ENCODE measurements around the gene COL24A1. TPM values are rescaled to one million over a fixed set of nuclear protein-coding genes. Genes with fewer than 3 reads are reported as not detected.

Gene COL24A1
- total RNA-seq, 1 donor from 2014 or later = not detected

DNA sequence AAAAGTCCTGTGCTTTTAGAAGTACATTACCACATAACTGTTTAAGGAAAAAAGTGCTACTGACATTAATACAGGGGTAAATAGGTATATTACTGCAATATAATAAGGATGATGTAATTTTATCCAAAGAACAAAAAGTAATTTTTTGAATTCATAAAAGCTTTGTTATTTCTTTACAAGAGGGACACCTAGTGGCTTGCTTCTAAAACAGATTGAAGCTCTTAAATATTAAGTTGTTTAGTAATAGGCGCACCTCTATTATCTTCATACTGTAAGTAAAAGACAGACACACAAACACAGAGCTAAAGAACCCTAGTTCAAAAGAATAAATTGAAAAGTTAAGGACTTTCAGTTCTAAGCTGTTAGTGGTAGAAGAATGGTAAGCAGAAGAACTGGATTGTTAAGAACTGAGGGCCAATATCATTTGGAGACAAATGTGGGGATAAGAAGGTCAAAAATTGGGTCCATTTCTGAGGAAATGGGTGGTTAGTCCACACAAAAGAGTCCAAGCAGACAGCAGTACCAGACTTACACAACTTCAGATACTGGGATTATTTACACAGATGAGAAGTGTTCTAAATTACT, 463.8 kb downstream of the COL24A1 start:
- no peak overlapping the region for H3K4me3 Mint-ChIP-seq
- H3K9me3 Mint-ChIP-seq = no peaks in the 10 kb centered on the region
- intact Hi-C loops (cut with micrococcal nuclease) = loop anchor here (1.0 kb wide), 1 partner anchor 385 kb away; no protein-coding TSS in a partner anchor
- H3K4me1 Mint-ChIP-seq (ENCODE audit: low read depth) = no peaks in the 10 kb centered on the region
- H3K27me3 Mint-ChIP-seq (ENCODE audit: insufficient read depth) = no peaks in the 10 kb centered on the region
- no peak overlapping the region for H3K27ac Mint-ChIP-seq
- DNase-seq (ENCODE audit: low spot score) = no peak
- peaks cover 18% of the 10 kb centered on the region for H3K36me3 Mint-ChIP-seq (ENCODE audit: low read depth)

DNA sequence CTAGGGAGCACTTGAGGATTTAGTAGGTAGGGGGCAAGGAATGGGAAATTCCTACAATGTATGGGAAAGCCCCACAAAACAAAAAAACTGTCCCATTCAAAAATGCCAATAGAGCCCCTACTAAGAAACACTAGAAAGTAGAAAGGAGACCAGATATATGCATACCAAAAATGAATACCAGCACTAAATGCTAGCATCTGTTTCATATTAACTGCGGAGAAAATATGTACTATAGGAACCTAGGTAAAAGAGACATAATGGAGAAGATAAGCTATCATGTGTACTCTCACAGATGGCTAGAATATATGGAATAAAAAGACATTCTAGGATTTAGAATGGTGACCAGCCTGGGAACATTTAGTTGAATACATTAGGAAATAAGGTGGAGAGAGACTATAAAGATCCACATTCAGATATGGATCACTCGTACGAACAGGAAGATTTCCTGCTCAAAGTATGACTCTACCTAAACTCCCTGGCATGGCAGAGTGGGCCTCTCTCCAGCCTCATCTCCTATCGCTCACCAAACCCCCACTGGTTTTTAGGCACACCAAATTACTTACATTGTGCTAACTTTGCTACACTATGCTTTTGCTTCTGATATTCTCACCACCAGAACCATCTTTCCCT, 466.7 kb downstream of the COL24A1 start:
- H3K9me3 Mint-ChIP-seq = no peaks in the 10 kb centered on the region
- H3K4me3 Mint-ChIP-seq = no peak overlapping the region
- intact Hi-C loops (cut with micrococcal nuclease) = no loop called here
- no peak overlapping the region for H3K27ac Mint-ChIP-seq
- no peaks in the 10 kb centered on the region for H3K27me3 Mint-ChIP-seq (ENCODE audit: insufficient read depth)
- peaks cover 18% of the 10 kb centered on the region for H3K36me3 Mint-ChIP-seq (ENCODE audit: low read depth)
- H3K4me1 Mint-ChIP-seq (ENCODE audit: low read depth) = no peaks in the 10 kb centered on the region
- no peak for DNase-seq (ENCODE audit: low spot score)

DNA sequence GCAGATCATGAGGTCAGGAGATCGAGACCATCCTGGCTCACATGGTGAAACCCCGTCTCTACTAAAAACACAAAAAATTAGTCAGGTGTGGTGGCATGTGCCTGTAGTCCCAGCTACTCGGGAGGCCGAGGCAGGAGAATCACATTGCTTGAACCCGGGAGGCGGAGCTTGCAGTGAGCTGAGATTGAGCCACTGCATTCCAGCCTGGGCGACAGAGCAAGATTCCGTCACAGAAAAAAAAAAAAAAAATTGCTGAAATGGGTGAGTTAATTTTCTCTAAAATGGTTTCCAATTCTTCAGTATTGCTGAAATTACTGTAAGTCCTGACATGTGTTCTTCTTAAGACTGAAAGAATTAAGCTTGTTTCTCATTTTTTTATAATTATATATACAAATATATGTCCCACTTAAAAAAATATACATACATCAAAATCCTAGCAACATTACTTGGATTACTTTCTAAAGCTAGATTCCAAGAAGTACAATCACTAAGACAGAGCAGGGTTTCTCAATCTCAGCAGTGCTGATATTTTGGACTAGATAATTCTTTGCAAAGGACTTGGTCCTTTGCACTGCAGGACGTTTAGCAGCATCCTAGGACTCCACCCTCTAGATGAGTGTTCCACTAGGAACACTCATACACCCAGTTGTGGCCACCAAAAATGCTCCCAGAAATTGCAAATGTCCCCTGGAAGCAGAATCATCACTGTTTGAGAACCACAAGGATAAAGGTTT, 473.1 kb downstream of the COL24A1 start:
- Mint-ChIP-seq H3K27me3 (ENCODE audit: insufficient read depth) (no peaks in the 10 kb centered on the region), H3K4me1 (ENCODE audit: low read depth) (peaks cover under 1% of the 10 kb centered on the region), H3K27ac (no peak overlapping the region), H3K36me3 (ENCODE audit: low read depth) (peaks cover 13% of the 10 kb centered on the region), H3K4me3 (no peak overlapping the region), H3K9me3 (no peaks in the 10 kb centered on the region)
- DNase-seq (ENCODE audit: low spot score) = no peak
- intact Hi-C loops (cut with micrococcal nuclease) = no loop called here

DNA sequence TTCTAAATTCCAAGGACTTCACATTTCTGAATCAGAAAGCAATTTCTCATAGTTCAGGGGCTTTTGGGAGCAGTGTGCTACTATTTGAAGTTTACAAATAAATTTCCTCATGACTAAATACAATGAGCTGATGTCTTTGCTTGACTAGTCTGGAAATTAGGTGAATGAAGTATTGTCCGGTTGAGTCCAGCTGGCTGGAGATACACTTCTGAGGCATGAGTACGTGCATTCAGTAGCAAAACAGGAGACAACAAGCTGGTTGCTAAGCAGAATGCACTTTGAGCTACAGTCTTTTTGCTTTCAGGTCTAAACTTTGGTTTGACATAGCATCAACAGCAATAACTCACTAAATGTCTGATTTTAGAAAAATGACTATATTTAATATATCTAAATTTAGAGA, 475.5 kb downstream of the COL24A1 start:
- Mint-ChIP-seq H3K27ac (no peak overlapping the region), H3K4me1 (ENCODE audit: low read depth) (peaks cover 9% of the 10 kb centered on the region), H3K27me3 (ENCODE audit: insufficient read depth) (no peaks in the 10 kb centered on the region), H3K9me3 (no peaks in the 10 kb centered on the region), H3K36me3 (ENCODE audit: low read depth) (peaks cover 18% of the 10 kb centered on the region), H3K4me3 (no peak overlapping the region)
- intact Hi-C loops (cut with micrococcal nuclease) = no loop called here
- no peak for DNase-seq (ENCODE audit: low spot score)

Other genes with a start within 250 kb of the COL24A1 start
- 21.0 and 22.4 TPM in 2 replicates for gene ODF2L, start 239.6 kb upstream of the COL24A1 start, total RNA-seq

Data from activated T-helper 1 cell treated with anti-CD3 and anti-CD28 coated beads, Interleukin-12 subunit alpha, Interleukin-12 subunit beta, Interleukin-2, Interleukin-4 antibody, amounts not matched to agents 30 ng/mL and 10 ng/mL and 1 ng/mL, durations not matched to agents 14 hours and 24 hours and 36 hours (primary cell).